ENCODE results near the gene PRKCE.

DNA sequence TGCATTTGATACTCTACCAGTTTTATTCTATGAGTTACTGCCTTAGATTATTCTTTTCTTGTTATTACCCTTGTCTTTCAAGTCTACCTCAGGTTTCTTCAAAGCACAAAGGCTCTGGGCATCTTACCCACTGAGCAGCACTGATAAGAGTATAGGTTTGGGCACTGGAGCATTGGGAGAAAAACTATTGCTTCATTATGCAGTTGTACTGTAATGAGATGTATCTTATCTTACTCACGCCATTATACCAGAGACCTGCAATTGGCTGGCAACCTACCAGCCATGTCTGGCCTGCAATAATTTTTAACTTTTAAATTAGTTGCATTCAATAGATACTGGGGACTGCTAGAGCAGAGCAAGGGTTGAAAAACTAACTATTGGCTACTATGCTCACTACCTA lies 21.5 kb upstream of the PRKCE start:
- TF ChIP-seq, protein P1, sequence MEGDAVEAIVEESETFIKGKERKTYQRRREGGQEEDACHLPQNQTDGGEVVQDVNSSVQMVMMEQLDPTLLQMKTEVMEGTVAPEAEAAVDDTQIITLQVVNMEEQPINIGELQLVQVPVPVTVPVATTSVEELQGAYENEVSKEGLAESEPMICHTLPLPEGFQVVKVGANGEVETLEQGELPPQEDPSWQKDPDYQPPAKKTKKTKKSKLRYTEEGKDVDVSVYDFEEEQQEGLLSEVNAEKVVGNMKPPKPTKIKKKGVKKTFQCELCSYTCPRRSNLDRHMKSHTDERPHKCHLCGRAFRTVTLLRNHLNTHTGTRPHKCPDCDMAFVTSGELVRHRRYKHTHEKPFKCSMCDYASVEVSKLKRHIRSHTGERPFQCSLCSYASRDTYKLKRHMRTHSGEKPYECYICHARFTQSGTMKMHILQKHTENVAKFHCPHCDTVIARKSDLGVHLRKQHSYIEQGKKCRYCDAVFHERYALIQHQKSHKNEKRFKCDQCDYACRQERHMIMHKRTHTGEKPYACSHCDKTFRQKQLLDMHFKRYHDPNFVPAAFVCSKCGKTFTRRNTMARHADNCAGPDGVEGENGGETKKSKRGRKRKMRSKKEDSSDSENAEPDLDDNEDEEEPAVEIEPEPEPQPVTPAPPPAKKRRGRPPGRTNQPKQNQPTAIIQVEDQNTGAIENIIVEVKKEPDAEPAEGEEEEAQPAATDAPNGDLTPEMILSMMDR (IDR thresholded peaks at IDR 0.05), result no peak
- TF ChIP-seq POLR2AphosphoS5 (IDR thresholded peaks at IDR 0.05; ENCODE audit: low read depth, low read length) (no peak), TCF7L2 (IDR thresholded peaks at IDR 0.05; ENCODE audit: low read depth, low read length) (no peak), SIN3A (IDR thresholded peaks at IDR 0.05; ENCODE audit: borderline replicate concordance, insufficient read depth, low read depth, low read length) (no peak)
- TF ChIP-seq, protein P2, sequence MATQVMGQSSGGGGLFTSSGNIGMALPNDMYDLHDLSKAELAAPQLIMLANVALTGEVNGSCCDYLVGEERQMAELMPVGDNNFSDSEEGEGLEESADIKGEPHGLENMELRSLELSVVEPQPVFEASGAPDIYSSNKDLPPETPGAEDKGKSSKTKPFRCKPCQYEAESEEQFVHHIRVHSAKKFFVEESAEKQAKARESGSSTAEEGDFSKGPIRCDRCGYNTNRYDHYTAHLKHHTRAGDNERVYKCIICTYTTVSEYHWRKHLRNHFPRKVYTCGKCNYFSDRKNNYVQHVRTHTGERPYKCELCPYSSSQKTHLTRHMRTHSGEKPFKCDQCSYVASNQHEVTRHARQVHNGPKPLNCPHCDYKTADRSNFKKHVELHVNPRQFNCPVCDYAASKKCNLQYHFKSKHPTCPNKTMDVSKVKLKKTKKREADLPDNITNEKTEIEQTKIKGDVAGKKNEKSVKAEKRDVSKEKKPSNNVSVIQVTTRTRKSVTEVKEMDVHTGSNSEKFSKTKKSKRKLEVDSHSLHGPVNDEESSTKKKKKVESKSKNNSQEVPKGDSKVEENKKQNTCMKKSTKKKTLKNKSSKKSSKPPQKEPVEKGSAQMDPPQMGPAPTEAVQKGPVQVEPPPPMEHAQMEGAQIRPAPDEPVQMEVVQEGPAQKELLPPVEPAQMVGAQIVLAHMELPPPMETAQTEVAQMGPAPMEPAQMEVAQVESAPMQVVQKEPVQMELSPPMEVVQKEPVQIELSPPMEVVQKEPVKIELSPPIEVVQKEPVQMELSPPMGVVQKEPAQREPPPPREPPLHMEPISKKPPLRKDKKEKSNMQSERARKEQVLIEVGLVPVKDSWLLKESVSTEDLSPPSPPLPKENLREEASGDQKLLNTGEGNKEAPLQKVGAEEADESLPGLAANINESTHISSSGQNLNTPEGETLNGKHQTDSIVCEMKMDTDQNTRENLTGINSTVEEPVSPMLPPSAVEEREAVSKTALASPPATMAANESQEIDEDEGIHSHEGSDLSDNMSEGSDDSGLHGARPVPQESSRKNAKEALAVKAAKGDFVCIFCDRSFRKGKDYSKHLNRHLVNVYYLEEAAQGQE (IDR thresholded peaks at IDR 0.05; ENCODE audit: insufficient read depth in 1 of 2, low read depth in 2 of 2, low read length in 1 of 2), result no peak
